NT2/D1 (cell line): ENCODE measurements around the gene ILF2.

Experiments used
- SUZ12 ChIP-seq: IDR thresholded peaks from 2 replicates; pipeline ENCODE4 v1.6.1; 2011; ENCODE audit not compliant: insufficient read length, insufficient read depth; ENCODE audit errors: extremely low read depth
- YY1 ChIP-seq: IDR thresholded peaks from 2 replicates; pipeline ENCODE4 v1.6.1; 2011; ENCODE audit not compliant: insufficient read length, insufficient read depth
- ZNF274 ChIP-seq: IDR thresholded peaks from 2 replicates; pipeline ENCODE4 v1.6.1; 2011; ENCODE audit warnings: mild to moderate bottlenecking, low read depth, low read length

GRCh38 chr1:153629343-153629665 is 41.5 kb downstream of the ILF2 start:
- TF ChIP-seq ZNF274, result no peak
- no peak for TF ChIP-seq SUZ12
- no peak for TF ChIP-seq YY1
